ENCODE results near the gene PAM. TPM values are rescaled to one million over a fixed set of nuclear protein-coding genes. Genes with fewer than 3 reads are reported as not detected.

The PAM gene
- total RNA-seq, 2 experiments from 2014 or later = not detected

DNA sequence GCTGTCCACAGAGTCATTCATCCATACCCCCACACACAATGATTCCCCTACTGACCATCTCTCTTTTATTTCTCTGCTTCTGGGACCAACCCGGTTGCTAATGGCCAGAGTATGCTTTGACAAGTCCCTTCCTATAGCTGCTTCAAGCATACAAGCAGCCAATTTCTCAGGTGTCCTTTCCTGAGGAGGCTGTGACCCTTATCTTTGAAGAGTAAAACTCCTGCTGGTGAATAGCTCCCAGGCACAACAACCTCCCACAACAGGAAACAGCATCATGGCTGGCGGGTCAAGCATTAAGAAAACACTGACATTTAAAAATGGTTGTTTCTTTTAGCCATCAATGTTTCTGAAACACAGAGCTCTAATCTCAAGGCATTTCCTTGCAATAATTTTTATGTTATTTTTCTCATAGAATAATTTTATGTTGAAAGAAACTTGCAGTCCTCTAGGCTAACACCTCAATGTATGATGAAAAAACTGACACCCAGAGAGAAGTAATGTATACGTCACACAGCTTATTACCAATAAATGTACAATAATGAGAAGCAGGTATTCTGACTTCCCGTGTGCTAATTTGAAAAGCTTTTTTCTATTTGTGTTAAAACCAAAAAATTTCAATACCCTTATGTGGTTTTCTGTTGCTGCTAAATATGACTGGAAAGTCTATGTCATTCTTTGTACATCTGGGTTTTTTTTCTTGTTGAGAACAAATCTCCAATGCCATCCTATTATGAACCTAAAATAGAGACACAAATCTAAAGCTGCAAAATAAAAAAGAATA, 7.5 kb upstream of the PAM start:
- no peak overlapping the region for H3K4me3 ChIP-seq (ENCODE audit: low read depth, low read length, poor library complexity, severe bottlenecking)
- no peak overlapping the region for H3K4me2 ChIP-seq (ENCODE audit: low read length)
- TF ChIP-seq, protein P1, sequence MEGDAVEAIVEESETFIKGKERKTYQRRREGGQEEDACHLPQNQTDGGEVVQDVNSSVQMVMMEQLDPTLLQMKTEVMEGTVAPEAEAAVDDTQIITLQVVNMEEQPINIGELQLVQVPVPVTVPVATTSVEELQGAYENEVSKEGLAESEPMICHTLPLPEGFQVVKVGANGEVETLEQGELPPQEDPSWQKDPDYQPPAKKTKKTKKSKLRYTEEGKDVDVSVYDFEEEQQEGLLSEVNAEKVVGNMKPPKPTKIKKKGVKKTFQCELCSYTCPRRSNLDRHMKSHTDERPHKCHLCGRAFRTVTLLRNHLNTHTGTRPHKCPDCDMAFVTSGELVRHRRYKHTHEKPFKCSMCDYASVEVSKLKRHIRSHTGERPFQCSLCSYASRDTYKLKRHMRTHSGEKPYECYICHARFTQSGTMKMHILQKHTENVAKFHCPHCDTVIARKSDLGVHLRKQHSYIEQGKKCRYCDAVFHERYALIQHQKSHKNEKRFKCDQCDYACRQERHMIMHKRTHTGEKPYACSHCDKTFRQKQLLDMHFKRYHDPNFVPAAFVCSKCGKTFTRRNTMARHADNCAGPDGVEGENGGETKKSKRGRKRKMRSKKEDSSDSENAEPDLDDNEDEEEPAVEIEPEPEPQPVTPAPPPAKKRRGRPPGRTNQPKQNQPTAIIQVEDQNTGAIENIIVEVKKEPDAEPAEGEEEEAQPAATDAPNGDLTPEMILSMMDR (conservative IDR thresholded peaks at IDR 0.05; ENCODE audit: low read length) = no peak
- no peak for TF ChIP-seq EZH2phosphoT487 (IDR thresholded peaks at IDR 0.05; ENCODE audit: borderline replicate concordance, low read depth, low read length)
- H4K20me1 ChIP-seq (ENCODE audit: insufficient read depth, low read length) = no peaks in the 10 kb centered on the region
- no peaks in the 10 kb centered on the region for H3K9me2 ChIP-seq (ENCODE audit: insufficient read depth, low read length)
- no peaks in the 10 kb centered on the region for H3K4me1 ChIP-seq (ENCODE audit: insufficient read depth, low read length, poor library complexity, severe bottlenecking)
- intact Hi-C loops (cut with micrococcal nuclease; ENCODE audit: unreplicated experiment) = no loop called here
- H3K9me3 ChIP-seq (ENCODE audit: low read length) = no peaks in the 10 kb centered on the region
- H3K36me3 ChIP-seq (ENCODE audit: insufficient read depth, low read length) = no peaks in the 10 kb centered on the region
- no peaks in the 10 kb centered on the region for H3K79me2 ChIP-seq (ENCODE audit: insufficient read depth, low read depth, low read length)
- no peak for DNase-seq (ENCODE audit: low spot score)
- H2AFZ ChIP-seq (ENCODE audit: low read length) = no peak overlapping the region
- no peak overlapping the region for H3K27ac ChIP-seq (ENCODE audit: low read depth, low read length, poor library complexity, severe bottlenecking)
- BruUV-seq (replicated peaks) = no TSS peak
- ChIA-PET CTCF (ENCODE audit: unreplicated experiment) (no interaction called here), POLR2A (no interaction called here)

DNA sequence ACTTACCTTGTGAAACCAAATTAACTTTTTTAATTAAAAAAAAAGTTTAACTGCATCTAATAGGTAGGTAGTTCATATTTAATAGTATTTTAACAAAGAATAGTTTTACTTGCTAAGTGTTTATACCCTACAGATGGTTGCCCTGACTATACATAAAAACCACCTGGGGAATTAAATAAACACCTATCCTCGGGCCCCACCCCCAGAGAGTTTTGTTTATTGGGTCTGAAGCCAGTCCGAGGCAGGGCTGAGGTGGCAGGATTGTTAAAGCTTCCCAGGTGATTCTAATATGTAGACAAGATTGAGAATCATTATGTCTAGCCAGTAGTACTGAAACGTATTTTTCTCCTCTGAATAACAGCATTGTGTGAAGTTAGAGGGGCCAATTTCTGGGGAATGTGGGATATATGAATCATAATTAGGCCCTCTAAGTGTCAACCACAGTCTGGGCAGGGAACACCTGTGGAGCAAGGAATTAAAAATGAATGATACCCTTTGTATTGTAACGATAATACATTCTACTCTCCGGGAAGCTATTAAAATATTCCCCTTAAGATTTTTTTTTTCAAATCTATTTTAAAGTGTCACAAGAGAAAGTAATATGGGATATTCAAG, 5.6 kb upstream of the PAM start:
- no peaks in the 10 kb centered on the region for H3K9me3 ChIP-seq (ENCODE audit: low read length)
- H3K4me2 ChIP-seq (ENCODE audit: low read length) = no peak overlapping the region
- DNase-seq (ENCODE audit: low spot score) = no peak
- TF ChIP-seq, protein P1 (conservative IDR thresholded peaks at IDR 0.05; ENCODE audit: low read length) = no peak
- TF ChIP-seq EZH2phosphoT487 (IDR thresholded peaks at IDR 0.05; ENCODE audit: borderline replicate concordance, low read depth, low read length) = no peak
- no peaks in the 10 kb centered on the region for H3K4me1 ChIP-seq (ENCODE audit: insufficient read depth, low read length, poor library complexity, severe bottlenecking)
- H3K4me3 ChIP-seq (ENCODE audit: low read depth, low read length, poor library complexity, severe bottlenecking) = no peak overlapping the region
- no peaks in the 10 kb centered on the region for H3K79me2 ChIP-seq (ENCODE audit: insufficient read depth, low read depth, low read length)
- intact Hi-C loops (cut with micrococcal nuclease; ENCODE audit: unreplicated experiment) = no loop called here
- no TSS peak for BruUV-seq (replicated peaks)
- no peak overlapping the region for H2AFZ ChIP-seq (ENCODE audit: low read length)
- no peaks in the 10 kb centered on the region for H4K20me1 ChIP-seq (ENCODE audit: insufficient read depth, low read length)
- H3K36me3 ChIP-seq (ENCODE audit: insufficient read depth, low read length) = no peaks in the 10 kb centered on the region
- H3K27ac ChIP-seq (ENCODE audit: low read depth, low read length, poor library complexity, severe bottlenecking) = no peak overlapping the region
- H3K9me2 ChIP-seq (ENCODE audit: insufficient read depth, low read length) = no peaks in the 10 kb centered on the region
- CTCF ChIA-PET (ENCODE audit: unreplicated experiment) = no interaction called here
- POLR2A ChIA-PET = interaction anchor here (0.6 kb wide), 1 partner anchor 727 kb away, joined by 3 read pairs; no protein-coding TSS in a partner anchor

Measured in OCI-LY7 (cell line).